PFSK-1 (cell line): ENCODE results near the gene MESD.

Experiments
- FOXP2 ChIP-seq: optimal IDR thresholded peaks from 2 replicates; pipeline ENCODE3; 2011; ENCODE audit warnings: borderline replicate concordance, control low read depth, inconsistent platforms; ENCODE audit not compliant: insufficient read depth; ENCODE audit errors: extremely low read length, extremely low read depth
- POLR2AphosphoS5 ChIP-seq: IDR thresholded peaks from 2 replicates; pipeline ENCODE4 v1.6.1; 2012; ENCODE audit warnings: low read depth, mild to moderate bottlenecking, control low read depth, low read length, moderate library complexity
- REST ChIP-seq, 2 experiments: IDR thresholded peaks; 2 replicates each; pipeline versions ENCODE4 v1.6.1 to v1.8.0; 2011 to 2012; ENCODE audit warnings: low read depth in 2 of 2, low read length in 2 of 2, control low read depth in 1 of 2, inconsistent platforms in 1 of 2, mild to moderate bottlenecking in 1 of 2, moderate library complexity in 1 of 2; ENCODE audit not compliant: insufficient read depth in 1 of 2
- SIN3A ChIP-seq: IDR thresholded peaks from 2 replicates; pipeline ENCODE4 v1.6.1; 2012; ENCODE audit warnings: mild to moderate bottlenecking, low read length, moderate library complexity, borderline replicate concordance; ENCODE audit not compliant: insufficient read depth
- TAF1 ChIP-seq: IDR thresholded peaks from 2 replicates; pipeline ENCODE4 v1.6.1; 2012; ENCODE audit warnings: low read length, control low read depth, borderline replicate concordance; ENCODE audit not compliant: insufficient read depth

- TF ChIP-seq REST (IDR thresholded peaks at IDR 0.05; ENCODE audit: insufficient read depth in 1 of 2, low read depth in 2 of 2, low read length in 2 of 2) = no peak
- TF ChIP-seq POLR2AphosphoS5 = no peak
- no peak for TF ChIP-seq FOXP2
- no peak for TF ChIP-seq TAF1
- no peak for TF ChIP-seq SIN3A
These were observed 58.4 kb downstream of the MESD start for GRCh38 chr15:80931191-80931590.
